Cortex of kidney (tissue), 1 donor: ENCODE data around the gene ADARB2.
"Not testable (repeated sequence)": the region's sequence is repeated elsewhere in the genome, so short reads cannot be mapped to it uniquely, and the experiment has no call there.

Experiments used
- DNase-seq: peaks from one replicate; lab custom pipeline; 2025; lab: John Stamatoyannopoulos, UW

The ADARB2 gene

DNA sequence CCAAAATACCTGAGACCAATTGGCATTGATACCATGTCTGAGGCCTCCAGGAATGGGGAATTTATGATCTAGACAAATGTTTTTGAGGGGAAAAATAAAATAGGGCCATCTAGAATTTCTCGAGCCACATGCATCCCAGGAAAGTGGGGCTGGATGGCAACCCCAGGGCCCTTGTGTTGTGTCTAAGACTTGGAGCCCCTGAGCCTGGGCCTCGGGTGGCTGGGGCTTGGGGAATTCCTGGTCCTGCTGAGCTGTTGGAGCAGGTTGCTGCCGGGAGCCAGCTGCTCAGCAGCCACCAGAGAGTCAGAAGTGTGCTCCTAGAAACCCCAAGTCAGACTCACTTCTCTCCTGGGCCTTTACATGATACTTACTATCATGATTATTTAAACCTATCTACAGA lies 508.2 kb downstream of the ADARB2 start:
- DNase-seq = no peak

DNA sequence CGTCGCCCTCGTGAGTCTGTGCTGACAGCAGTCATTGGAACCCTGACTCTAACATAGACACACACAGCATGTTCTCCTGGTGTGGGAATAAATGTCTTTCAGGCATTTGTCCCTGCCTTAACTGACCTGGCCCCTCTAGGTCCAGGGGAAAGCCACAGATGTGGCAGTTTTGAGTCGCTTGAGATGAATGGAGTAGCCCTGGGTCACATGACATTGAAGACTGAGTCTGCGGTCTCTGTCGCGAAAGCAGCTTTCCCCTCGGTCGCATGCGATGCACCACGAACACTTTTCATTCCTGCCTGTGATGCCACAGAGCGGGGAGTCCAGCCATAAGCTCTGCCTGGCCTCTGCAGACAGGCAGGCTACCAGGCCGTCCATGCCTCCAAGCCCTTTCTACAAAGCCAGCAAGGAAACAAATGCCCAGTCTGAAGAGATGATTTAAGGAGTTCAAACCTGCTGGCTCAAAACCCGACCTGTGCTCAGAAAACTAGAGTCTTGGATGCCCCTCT lies 508.8 kb downstream of the ADARB2 start:
- DNase-seq = no peak

DNA sequence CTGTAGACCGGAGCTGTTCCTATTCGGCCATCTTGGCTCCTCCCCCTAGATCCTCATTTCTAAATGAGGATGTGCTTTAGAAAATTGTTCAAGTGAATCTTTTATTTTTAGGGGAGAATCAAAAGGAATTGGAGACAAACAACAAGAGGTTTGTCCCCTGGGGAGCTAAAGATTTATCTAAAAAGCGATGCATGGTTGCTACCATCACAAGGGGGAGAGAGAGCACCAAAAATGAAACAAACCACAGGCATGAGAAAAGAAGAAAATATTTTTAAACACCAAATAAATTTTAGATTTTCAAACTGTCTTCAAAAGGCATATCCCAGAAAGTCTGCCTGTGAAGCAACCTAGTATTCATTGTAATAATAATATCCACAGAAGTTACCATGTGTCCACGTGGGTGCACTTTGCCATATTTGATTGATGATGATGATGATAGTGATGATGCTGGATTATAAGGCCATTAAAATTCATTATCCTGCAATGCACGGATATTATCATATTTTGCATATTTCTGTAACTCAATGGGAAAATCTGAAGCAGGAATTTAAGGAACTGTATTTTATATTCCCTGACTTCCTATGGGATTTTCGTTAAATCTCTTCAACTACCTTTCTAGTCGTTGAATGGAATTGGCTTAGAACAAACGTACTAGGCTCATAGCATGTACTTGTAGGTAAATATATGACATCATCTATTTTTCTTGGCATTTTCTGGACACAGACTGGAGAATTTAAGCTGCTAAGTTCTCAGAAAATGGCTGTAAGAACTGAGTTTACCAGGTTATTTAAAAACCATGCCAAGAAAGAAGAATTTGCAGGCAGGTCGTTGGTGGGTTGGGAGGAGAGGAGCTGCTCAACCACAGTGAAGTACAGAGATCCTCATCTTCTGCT lies 509.6 kb downstream of the ADARB2 start:
- no peak for DNase-seq

DNA sequence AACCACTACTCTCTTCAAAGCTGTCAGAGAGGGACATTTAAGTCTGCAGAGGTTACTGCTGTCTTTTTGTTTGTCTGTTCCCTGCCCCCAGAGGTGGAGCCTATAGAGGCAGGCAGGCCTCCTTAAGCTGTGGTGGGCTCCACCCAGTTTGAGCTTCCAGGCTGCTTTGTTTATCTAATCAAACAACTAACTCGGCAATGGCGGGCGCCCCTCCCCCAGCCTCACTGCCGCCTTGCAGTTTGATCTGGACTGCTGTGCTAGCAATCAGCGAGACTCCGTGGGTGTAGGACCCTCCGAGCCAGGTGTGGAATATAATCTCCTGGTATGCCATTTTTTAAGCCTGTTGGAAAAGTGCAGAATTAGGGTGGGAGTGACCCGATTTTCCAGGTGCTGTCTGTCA lies 510.4 kb downstream of the ADARB2 start:
- DNase-seq = not testable (repeated sequence)

DNA sequence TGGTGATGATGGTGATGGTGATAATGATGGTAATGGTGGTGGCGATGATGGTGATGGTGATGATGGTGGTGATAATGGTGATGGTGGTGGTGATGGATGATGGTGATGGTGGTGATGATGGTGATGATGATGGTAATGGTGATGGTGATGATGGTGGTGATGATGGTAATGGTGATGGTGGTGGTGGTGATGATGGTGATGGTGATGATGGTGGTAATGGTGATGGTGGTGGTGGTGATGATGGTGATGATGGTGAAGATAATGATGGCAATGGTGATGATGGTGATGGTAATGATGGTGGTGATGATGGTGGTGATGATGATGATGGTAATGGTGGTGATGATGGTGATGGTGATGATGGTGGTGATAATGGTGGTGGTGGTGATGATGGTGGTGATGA lies 517.5 kb downstream of the ADARB2 start:
- not testable (repeated sequence) for DNase-seq

DNA sequence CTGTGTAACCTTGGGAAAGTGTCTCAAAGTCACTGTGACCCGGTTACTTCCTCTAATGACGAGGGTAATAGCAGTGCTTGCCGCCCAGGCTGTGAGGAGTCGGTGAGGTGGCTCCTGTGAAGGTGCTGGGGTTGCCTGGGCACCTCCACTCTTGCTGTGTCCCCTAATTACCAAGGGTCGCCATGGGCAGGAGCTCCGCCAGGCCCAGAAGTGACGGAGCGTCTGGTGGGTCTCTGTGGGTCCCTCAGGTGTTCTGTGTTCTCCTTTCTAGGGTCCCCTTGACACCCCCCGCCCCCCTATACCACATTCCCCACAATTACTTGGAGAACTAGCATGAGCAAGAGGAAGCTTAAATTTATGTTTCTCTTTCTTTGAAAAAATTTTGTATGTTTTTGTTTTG lies 519.7 kb downstream of the ADARB2 start:
- DNase-seq = no peak

DNA sequence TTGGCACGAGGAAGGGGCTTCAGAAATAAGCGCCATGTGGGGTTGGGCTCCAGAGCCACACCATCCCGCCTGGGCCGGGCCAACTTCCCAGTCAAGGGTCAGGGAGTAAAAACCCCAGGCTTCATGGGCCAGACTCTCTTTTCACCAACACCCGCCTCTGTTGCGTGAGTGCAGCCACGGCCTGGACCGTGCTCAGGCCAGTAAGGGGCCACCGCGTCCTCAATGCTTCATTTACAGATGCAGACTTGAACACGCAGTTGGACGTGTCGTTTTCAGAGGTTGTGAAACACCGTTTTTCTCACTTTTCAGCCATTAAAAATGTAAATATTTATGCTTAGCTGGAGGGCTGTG lies 520.1 kb downstream of the ADARB2 start:
- no peak for DNase-seq

DNA sequence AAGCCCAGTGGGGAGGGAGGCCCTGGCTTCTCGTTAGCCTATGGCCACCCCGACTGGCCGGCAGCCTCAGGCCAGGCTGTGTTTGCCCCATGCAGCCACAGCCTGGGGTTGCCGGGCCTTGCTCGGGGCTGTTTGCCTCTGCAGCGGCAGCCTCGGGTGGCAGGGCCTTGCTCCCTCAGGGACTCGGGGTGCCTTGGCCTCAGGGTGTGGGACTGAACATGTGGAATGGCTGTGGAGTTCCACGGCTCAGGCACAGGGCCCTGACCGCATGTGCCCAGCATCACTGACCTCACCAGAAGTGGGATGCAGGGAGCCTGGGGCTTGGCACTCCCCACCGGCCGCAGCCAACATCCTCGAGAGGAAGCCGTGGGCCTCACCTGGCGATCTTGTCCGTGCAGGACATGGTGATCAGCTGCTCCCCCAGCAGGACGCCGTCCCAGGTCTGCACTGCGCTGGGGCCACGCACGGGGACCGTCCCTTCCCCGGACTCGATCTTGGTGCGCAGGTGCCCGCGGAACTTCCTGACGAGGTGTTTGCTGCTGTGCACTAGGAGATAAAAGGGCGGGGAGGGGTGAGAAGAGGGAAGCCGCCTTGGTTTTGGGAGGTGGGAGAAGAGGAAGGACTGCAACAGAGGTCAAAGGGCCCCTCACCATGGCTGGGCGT lies 520.6 kb downstream of the ADARB2 start:
- DNase-seq = no peak

DNA sequence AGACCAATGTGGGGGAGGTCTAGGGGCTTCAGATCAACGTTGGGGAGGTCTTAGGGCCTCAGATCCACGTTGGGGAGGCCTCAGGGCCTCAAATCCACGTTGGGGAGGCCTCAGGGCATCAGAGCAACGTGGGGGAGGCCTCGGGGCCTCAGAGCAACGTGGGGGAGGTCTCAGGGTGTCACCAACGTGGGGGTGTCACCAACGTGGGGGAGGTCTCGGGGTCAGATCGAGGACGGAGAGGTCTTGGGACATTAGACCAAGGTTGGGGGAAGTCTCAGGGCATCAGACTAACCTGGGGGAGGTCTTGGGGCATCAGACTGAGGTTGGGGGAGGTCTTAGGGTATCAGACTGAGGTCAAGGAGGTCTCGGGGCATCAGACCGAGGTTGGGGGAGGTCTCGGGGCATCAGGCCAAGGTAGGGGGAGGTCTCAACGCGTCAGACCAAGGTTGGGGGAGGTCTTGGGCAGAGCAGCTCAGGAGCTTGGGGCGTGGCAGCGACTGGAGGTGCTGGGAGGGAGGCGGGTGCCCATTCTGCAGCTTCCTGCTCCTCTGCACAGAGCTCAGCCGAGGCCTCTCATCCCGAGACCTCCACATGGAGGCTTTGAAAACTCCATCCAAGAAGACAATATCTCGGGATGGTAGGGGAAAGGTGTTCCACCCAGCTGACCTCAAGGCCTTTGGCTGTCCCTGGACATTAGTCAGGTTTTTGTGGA lies 521.3 kb downstream of the ADARB2 start:
- DNase-seq = no peak

DNA sequence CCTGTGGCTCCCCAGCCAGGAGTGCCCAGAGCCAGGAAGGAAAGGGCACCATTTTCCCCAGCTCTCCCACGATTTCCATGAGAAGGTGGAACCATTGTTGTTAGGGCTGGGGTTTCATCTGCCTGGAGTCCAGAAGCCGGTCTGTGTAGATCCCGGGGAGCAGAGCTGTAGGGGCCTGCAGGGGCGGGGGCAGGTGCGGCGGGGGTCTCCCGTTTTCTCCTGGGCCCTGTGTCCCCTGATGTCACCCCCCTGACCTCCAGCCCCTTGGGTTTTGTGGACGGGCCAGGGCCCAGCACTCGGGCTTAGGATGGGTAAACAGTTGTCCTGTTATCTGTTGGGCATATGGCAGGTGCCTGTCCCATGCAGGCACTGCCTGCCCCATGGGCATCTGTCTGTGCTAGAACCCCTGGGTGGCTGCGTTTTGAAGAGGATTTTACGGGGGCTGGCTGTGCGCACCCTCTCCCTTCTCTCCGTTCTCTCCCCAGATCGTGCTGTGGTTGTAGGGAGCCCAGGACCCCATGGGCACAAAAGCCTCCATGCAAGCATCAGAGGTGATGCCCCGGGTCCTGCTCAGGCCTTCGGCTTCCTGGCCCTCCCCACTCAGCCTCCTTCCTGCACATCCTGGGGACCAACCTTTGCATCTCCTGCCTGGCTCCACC lies 522.3 kb downstream of the ADARB2 start:
- DNase-seq = no peak

DNA sequence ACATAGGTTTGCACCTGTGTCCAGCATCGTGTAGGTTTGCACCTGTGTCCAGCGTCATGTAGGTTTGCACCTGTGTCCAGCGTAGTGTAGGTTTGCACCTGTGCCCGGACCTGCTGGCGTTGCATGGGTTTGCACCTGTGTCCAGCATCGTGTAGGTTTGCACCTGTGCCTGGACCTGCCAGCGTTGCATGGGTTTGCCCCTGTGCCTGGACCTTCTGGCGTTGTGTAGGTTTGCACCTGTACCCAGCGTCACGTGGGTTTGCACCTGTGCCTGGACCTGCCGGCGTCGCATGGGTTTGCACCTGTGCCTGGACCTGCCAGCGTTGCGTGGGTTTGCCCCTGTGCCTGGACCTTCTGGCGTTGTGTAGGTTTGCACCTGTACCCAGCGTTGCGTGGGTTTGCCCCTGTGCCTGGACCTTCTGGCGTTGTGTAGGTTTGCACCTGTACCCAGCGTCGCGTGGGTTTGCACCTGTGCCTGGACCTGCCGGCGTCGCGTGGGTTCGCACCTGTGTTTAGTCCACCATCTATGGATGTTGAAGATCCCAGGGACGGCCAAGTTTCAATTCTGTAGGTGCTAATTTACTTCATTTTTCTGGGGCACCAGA lies 523.2 kb downstream of the ADARB2 start:
- DNase-seq = no peak

DNA sequence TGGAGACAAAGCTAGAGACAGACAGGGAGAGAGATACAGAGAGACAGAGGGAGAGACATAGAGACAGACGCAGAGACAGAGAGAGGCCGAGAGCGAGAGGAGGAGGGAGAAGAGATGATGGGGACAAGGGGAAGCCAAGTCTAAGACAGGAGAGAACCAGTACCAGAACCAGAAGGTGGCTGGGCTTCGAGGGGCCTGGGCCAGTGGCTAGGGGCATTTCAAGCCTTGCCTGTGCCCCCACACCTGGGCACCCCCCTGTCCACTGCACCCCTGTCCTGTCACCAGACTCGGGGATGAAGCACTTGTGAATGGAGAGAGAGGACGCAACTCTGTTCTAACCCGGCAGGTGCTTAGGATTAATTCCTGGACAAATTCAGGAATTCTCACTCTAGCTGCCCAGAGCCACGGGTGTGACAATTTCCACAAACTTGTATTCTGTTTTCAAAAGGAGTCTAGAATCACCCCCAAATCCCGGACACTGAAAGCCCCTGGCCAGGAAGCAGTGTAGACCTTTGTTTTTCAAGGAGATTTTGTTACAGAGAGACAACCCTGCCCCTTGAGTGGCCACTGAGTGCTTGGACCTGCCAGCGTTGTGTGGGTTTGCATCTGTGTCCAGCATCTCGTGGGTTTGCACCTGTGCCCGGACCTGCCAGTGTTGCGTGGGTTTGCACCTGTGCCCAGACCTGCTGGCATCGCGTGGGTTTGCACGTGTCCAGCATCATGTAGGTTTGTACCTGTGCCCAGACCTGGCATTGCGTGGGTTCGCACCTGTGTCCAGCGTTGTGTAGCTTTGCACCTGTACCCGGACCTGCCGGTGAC lies 523.9 kb downstream of the ADARB2 start:
- no peak for DNase-seq

DNA sequence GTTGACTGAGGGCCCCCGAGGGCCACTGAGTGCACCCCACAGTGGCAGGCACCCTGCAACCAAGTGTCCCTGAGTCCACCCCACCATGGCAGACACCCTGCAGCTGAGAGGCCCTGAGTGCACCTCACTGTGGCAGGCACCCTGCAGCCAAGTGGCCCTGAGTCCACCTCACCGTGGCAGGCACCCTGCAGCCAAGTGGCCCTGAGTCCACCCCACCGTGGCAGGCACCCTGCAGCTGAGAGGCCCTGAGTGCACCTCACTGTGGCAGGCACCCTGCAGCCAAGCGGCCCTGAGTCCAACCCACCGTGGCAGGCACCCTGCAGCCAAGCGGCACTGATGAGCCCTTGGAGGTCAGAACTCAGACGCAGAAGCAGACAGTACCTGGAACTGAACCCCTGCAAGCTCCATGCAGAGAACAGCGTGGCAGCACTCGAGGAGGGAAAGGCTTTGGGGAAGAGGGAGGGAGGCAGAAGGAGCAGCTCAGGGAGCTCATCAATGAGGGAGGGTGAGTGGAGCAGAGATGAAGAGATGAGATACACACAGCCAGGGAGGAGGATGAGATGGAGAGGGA lies 524.7 kb downstream of the ADARB2 start:
- DNase-seq = no peak

DNA sequence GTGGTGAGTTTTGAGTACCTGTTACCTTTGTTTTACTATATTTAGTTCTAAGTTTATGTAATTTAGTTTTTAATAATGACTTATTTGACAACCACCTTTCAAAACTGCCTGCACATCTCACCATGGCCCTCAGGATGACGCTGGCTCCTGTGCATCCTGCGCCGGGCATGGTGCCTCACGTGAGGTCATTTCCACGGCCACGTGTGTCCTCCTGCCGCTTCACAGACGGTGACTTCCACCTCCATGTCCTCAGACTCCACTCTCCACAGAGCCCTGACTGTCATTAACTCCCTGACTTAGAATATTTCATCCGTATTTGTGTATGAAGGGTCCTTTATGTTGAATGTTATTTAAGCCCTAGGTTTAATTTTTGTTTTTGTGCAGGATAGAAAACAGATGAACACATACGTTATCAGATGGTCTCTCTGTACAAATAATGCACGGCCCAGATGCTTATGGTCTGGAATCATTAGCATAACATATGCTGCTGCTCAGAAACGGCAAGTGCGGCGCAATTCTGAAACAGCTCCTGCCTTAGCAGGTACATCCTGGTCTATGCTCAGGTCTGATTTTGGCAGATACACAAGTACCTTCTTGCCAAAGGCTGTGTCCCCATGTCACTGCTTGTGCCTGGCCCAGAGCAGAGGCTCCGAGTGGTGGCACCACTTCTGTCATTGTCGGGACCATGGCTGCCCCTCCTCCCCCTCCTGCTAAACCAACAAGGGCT lies 525.3 kb downstream of the ADARB2 start:
- no peak for DNase-seq

DNA sequence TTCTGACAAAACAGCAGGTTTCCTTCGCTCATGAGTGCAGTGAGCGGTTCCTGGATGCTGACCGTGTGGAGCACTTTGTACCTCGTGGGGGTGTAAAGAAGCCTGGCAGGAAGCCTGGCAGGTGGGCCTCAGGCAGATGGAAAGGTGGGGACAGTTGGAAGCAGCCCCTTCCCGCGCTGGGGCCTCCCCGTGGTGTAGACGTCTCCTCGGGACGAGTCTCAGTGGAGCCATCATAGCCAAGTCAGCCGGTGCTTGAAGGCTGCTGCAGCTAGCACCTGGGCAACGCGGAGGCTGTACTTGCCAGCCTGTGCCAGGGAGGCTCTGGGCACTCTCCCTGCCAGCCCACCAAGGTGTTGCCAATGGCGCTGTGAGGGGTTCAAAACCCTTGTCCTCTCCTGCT lies 526.7 kb downstream of the ADARB2 start:
- no peak for DNase-seq

DNA sequence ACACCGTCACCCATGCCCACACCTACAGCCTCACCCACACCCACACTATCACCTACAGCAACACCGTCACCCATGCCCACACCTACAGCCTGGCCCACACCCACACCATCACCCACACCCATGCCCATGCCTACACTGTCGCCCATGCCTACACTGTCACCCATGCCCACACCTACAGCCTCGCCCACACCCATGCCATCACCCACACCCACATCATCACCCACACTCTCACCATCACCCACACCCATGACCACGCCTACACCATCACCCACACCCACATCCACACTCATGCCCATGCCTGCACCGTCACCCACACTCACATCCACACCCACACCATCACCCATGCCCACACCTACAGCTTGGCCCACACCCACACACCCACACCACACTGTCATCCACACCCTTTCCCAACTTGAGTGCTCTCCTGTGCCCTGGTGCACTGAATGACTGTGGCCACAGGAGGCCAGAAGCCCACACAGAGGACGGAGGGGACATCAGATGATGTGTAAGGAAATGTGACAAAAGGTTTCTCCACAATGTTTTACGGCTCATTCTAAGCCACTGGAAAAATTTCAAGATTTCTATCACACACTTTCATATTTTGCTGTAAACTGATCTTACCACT lies 527.9 kb downstream of the ADARB2 start:
- no peak for DNase-seq

DNA sequence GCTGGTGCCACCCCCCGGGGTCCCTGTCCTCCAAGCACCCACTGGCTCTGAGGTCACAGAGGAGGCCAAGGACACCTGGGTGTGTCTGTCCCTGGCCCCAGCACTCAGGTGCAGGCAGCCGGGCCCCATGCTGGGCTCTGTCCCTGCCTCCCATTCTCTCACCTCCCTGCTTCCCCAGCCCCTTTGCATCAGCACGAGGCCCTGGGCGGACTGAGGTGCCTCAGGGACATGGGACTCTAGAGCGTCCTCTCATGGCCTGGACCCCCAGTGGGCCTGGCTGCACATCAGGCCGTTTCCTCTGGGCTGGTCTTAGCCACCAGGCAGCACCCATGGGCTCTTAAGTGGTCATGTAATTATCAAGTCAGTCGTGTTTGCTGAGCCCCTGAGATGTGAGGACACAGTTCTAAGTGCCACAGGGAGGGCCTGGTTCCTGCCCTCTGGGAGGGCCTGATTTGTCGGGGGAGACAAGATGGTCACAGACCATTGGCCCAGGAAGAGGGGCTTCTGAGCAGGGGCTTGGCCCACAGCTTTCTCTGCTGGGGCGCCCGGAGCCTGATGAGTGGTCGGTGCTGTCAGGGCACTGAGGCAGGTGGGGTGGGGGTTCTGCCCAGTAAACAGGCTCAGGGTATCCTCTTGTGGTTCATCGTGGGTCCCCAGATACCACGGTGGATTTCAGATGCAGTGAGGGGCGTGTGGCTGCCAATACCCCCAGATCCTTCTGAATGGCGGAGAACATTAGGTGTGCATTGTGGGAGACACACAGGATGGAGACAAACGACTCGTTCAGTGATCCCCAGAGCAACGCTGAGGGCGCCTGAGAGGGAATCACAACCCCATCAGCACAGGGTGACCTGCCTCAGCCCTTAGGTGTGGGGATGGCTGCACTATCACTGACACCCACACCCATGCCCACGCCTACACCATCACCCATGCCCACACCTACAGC lies 528.7 kb downstream of the ADARB2 start:
- DNase-seq = no peak

DNA sequence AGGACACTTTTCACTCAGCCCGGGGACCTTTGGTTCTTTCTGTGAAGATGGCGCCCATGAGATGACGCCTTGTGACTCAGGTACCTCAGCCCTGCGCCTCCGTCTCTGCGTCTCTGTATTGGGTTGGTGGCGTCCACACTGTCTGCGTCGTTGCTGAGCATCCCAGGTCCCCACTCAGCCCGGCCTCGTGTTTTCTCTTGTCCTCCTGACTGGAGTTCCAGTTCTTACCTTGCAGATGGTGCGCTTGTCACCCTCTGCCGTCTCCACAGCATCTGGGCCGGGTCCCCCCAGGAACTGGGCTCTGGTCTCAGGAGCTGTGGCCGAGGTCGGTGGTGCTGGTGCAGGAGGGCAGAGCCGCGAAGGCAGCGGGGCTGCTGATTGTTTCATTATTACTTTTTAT lies 530.7 kb downstream of the ADARB2 start:
- no peak for DNase-seq
